MCF 10A (cell line): ENCODE measurements around the gene CCNI2. TPM values are rescaled to one million over a fixed set of nuclear protein-coding genes. Genes with fewer than 3 reads are reported as not detected.
A peak's percentile ranks its signal among the peaks of the same experiment; 100 is the strongest.

Experiments used
- BruUV-seq: library from RNA; stranded (reverse); fragments of 400-500 nt; replicated peaks from 2 replicates; lab custom pipeline; 2021; lab: Mats Ljungman, UMichigan
- CTCF ChIA-PET: fragments of 300-600 bp; sonication (Branson Sonifier 250); formaldehyde crosslinking; extraction: SDS; loops from one replicate; lab custom pipeline; 2021; ENCODE audit warnings: antibody characterized with exemption, inconsistent platforms; lab: Yijun Ruan, JAX
- POLR2A ChIA-PET: fragments of 300-600, 350-650 bp; sonication (Branson Sonifier 250); formaldehyde crosslinking; extraction: SDS; loops from one replicate; lab custom pipeline; 2020; ENCODE audit warnings: antibody characterized with exemption, inconsistent platforms; lab: Yijun Ruan, JAX
- DNase-seq: peaks from one replicate; pipeline ENCODE4 v3.0.0-alpha.2; 2018; ENCODE audit not compliant: unreplicated experiment
- H3K27ac Mint-ChIP-seq: one replicate; pipeline ENCODE4 v1.8.0; 2022; ENCODE audit warnings: mild to moderate bottlenecking, low read depth, mixed read lengths; ENCODE audit not compliant: unreplicated experiment
- H3K27me3 Mint-ChIP-seq: one replicate; pipeline ENCODE4 v1.8.0; 2022; ENCODE audit warnings: mixed read lengths; ENCODE audit not compliant: insufficient read depth, unreplicated experiment
- H3K36me3 Mint-ChIP-seq: one replicate; pipeline ENCODE4 v1.8.0; 2022; ENCODE audit warnings: mild to moderate bottlenecking, moderate library complexity, mixed read lengths; ENCODE audit not compliant: insufficient read depth, unreplicated experiment
- H3K4me1 Mint-ChIP-seq: one replicate; pipeline ENCODE4 v1.8.0; 2022; ENCODE audit warnings: mixed read lengths; ENCODE audit not compliant: insufficient read depth, unreplicated experiment
- H3K4me3 Mint-ChIP-seq: one replicate; pipeline ENCODE4 v1.8.0; 2022; ENCODE audit warnings: mild to moderate bottlenecking, moderate library complexity, mixed read lengths; ENCODE audit not compliant: unreplicated experiment
- H3K9me3 Mint-ChIP-seq: one replicate; pipeline ENCODE4 v1.8.0; 2022; ENCODE audit warnings: mixed read lengths; ENCODE audit not compliant: unreplicated experiment
- intact Hi-C: fragments of 100-400 bp; cut with micrococcal nuclease; formaldehyde crosslinking; loops from 2 replicates; pipeline ENCODE4 v1.14.1; 2022
- total RNA-seq: library from RNA; stranded (reverse); gene quantifications from 2 replicates; pipeline ENCODE4 v1.2.3, GENCODE V29; 2022
- TF ChIP-seq, protein P1 (sequence below): fragments of 200-600 bp; IDR thresholded peaks from one replicate; pipeline ENCODE4 v1.8.0; 2022; ENCODE audit warnings: antibody characterized with exemption, mild to moderate bottlenecking; ENCODE audit not compliant: unreplicated experiment

CCNI2 gene
- total RNA-seq, 1 experiment from 2014 or later, result 0.16 TPM

DNA sequence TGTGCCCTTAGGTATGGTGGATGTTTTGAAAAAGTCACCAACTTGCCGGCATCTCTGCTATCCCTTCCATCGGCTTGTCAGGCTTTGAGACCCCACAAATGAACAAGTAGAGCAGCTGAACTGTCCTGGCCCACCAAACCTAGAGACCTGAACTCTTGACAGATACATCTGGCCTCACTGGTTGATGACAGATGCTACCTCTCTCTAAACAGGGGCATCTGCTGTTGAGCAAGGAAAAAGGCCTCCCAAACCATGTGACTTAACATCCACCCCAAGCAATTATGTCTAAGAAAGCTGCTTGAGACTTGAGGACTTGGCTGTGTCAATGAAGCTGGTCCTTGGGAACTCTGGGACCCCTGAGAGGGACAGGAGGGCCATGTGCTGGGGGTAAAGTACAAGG lies 2.3 kb downstream of the CCNI2 start:
- intact Hi-C loops, result no loop called here
- TF ChIP-seq, protein P1, sequence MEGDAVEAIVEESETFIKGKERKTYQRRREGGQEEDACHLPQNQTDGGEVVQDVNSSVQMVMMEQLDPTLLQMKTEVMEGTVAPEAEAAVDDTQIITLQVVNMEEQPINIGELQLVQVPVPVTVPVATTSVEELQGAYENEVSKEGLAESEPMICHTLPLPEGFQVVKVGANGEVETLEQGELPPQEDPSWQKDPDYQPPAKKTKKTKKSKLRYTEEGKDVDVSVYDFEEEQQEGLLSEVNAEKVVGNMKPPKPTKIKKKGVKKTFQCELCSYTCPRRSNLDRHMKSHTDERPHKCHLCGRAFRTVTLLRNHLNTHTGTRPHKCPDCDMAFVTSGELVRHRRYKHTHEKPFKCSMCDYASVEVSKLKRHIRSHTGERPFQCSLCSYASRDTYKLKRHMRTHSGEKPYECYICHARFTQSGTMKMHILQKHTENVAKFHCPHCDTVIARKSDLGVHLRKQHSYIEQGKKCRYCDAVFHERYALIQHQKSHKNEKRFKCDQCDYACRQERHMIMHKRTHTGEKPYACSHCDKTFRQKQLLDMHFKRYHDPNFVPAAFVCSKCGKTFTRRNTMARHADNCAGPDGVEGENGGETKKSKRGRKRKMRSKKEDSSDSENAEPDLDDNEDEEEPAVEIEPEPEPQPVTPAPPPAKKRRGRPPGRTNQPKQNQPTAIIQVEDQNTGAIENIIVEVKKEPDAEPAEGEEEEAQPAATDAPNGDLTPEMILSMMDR, result no peak
- POLR2A ChIA-PET, result interaction anchor here (0.6 to 3.8 kb wide), 3 partner anchors 12 to 16 kb away, joined by 3 to 10 read pairs (median 4); partner anchors contain the start of gene KIF3A
- CTCF ChIA-PET, result interaction anchor here (1.4 kb wide), 1 partner anchor 8 kb away, joined by 7 read pairs; no protein-coding TSS in a partner anchor
- Mint-ChIP-seq H3K4me1 (no peaks in the 10 kb centered on the region), H3K27me3 (peaks cover 13% of the 10 kb centered on the region), H3K27ac (no peak overlapping the region), H3K9me3 (no peaks in the 10 kb centered on the region), H3K4me3 (no peak overlapping the region), H3K36me3 (no peaks in the 10 kb centered on the region)
- no TSS peak for BruUV-seq
- DNase-seq, result no peak

DNA sequence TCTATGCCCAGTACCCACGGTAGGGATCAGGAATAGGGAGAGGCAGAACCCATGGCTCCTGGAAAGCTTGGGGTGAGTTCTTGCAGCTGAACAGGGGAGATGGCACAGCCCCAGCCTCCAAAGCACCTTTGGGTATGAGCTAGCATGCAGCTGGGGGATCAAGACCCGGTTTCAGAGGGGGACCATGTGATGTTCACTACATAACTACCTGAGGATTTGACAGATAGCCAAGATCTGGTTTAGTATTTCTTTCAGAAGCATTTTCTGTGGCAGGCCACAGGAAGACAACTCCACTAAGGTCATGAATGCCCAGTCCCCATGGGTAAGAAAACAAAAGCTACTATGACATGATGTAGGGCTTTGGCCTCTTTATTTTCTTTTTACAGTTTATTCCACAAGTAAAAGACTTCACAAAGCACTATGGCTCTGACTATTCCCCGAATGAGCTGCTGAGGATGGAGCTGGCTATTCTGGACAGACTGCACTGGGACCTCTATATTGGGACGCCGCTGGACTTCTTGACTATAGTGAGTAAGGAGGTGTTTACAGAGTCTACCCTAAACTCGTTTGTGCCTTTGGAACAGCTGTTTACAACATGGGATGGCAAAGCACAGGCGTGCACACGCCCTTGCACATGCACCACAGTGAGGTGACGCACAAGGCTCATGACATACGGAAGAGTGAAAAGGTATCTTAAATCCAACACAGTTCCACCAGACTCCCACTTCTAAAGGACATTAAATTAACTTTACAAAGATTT lies 3.4 kb downstream of the CCNI2 start:
- BruUV-seq, result no TSS peak
- ChIA-PET CTCF (interaction anchor here (0.6 to 1.4 kb wide), 2 partner anchors 34 to 70 kb away, joined by 3 to 11 read pairs; no protein-coding TSS in a partner anchor), POLR2A (interaction anchor here (3.8 kb wide), 1 partner anchor 13 kb away, joined by 10 read pairs; the partner anchor contains the start of gene KIF3A)
- intact Hi-C loops, result no loop called here
- TF ChIP-seq, protein P1, result no peak
- Mint-ChIP-seq H3K4me3 (no peak overlapping the region), H3K27me3 (peaks cover 2% of the 10 kb centered on the region), H3K9me3 (no peaks in the 10 kb centered on the region), H3K27ac (no peak overlapping the region), H3K36me3 (no peaks in the 10 kb centered on the region), H3K4me1 (no peaks in the 10 kb centered on the region)
- DNase-seq, result no peak

DNA sequence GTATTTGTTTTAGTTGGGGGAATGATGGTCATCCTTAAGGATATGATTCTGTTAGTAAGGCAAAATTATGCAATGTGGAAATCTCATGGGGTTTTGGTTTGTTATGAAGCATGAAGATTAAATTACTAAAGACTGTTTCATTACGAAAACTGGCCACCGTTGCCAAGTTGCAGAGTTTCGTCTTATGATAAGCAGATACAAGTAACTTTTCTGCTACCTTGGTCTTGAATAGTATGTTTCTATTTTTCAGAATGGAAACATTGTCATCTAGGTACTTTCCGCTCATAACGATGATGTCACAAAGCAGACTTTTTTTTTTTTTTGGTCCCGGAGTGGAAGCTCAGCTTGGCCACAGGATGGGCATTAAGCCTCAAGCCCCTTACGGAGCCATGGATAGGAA lies 4.2 kb downstream of the CCNI2 start:
- H3K36me3 Mint-ChIP-seq, result no peaks in the 10 kb centered on the region
- no peaks in the 10 kb centered on the region for H3K9me3 Mint-ChIP-seq
- H3K4me3 Mint-ChIP-seq, result no peak overlapping the region
- H3K4me1 Mint-ChIP-seq, result no peaks in the 10 kb centered on the region
- POLR2A ChIA-PET, result interaction anchor here (1.1 to 3.8 kb wide), 2 partner anchors 14 to 40 kb away, joined by 3 to 10 read pairs; partner anchors contain the start of gene KIF3A
- no peaks in the 10 kb centered on the region for H3K27me3 Mint-ChIP-seq
- TF ChIP-seq, protein P1, result no peak
- no peak overlapping the region for H3K27ac Mint-ChIP-seq
- CTCF ChIA-PET, result interaction anchor here (1.4 kb wide), 2 partner anchors 14 to 69 kb away, joined by 3 to 11 read pairs; partner anchors contain the start of gene KIF3A
- peak; percentile 61 for DNase-seq
- no TSS peak for BruUV-seq
- intact Hi-C loops, result no loop called here

DNA sequence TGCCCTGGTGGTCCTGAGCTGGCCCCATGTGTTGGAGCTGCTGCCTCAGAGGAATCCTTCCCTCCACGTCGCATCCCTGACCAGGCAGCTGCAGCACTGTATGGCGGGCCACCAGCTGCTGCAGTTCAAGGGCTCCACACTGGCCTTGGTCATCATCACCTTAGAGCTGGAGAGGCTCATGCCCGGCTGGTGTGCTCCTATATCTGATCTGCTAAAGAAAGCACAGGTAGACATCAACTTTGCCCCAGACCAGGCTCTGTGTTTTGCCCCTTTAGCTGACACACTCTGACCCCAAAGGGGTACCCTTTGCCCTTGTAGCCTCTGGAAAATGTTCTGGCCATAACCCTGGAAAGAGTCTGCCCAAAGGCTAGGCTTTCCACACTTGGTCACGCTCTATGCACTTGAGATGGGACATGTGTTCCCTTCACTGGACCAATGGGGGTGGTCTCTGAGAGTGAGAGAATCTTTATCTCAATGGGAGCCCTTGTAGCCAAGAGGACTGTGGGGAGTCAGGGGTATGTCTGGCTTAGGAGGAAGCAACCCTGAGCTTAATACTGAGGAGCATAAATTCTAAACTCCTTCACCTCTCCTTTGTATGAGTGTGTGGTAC lies 4.8 kb downstream of the CCNI2 start:
- Mint-ChIP-seq H3K9me3 (no peaks in the 10 kb centered on the region), H3K4me1 (no peaks in the 10 kb centered on the region), H3K27ac (no peak overlapping the region), H3K4me3 (no peak overlapping the region), H3K36me3 (no peaks in the 10 kb centered on the region), H3K27me3 (no peaks in the 10 kb centered on the region)
- intact Hi-C loops, result no loop called here
- TF ChIP-seq, protein P1, result no peak
- CTCF ChIA-PET, result interaction anchor here (0.6 to 4.4 kb wide), 3 partner anchors 14 to 166 kb away, joined by 3 to 34 read pairs (median 3); partner anchors contain the start of gene KIF3A
- DNase-seq, result no peak
- no TSS peak for BruUV-seq
- POLR2A ChIA-PET, result interaction anchor here (1.1 to 3.8 kb wide), 2 partner anchors 15 to 41 kb away, joined by 3 to 10 read pairs; partner anchors contain the start of gene KIF3A
